ENCODE measurements around the gene OR10A2. TPM values are rescaled to one million over a fixed set of nuclear protein-coding genes. Genes with fewer than 3 reads are reported as not detected.

Gene OR10A2
- total RNA-seq, 1 experiment from 2014 or later: not detected

Other genes starting within 250 kb of the OR10A2 start
- gene TPP1, start 243.6 kb upstream of the OR10A2 start, total RNA-seq (2021): 36.2 to 51.4 TPM (median 44.8 TPM) in 3 replicates
- 11.5 to 14.2 TPM (median 12.6 TPM) in 3 replicates for gene DCHS1, start 207.2 kb upstream of the OR10A2 start, total RNA-seq (2021)
- 68.1 to 77.1 TPM (median 70.1 TPM) in 3 replicates for gene MRPL17, start 179.7 kb upstream of the OR10A2 start, total RNA-seq (2021)
- gene OR2AG2, start 91.1 kb upstream of the OR10A2 start, total RNA-seq (2021): 0.09 to 0.21 TPM (median 0.17 TPM) in 3 replicates
- not detected in 3 replicates for gene OR2AG1, start 80.0 kb upstream of the OR10A2 start, total RNA-seq (2021)
- 0.07 to 0.27 TPM (median 0.07 TPM) in 3 replicates for gene OR6A2, start 63.4 kb upstream of the OR10A2 start, total RNA-seq (2021)
- not detected in 3 replicates for gene OR10A5, start 17.4 kb upstream of the OR10A2 start, total RNA-seq (2021)
- gene OR10A4, start 13.6 kb downstream of the OR10A2 start, total RNA-seq (2021): not detected in 3 replicates
- gene OR2D2, start 29.4 kb downstream of the OR10A2 start, total RNA-seq (2021): 0.16 to 0.26 TPM (median 0.23 TPM) in 3 replicates
- not detected in 3 replicates for gene OR2D3, start 57.9 kb downstream of the OR10A2 start, total RNA-seq (2021)
- gene ZNF215, start 63.4 kb downstream of the OR10A2 start, total RNA-seq (2021): 13.8 to 15.8 TPM (median 14.1 TPM) in 3 replicates
- gene ZNF214, start 157.3 kb downstream of the OR10A2 start, total RNA-seq (2021): 3.5 to 4.1 TPM (median 4.0 TPM) in 3 replicates
- gene NLRP14, start 157.4 kb downstream of the OR10A2 start, total RNA-seq (2021): 0.05 to 0.16 TPM (median 0.07 TPM) in 3 replicates
- gene RBMXL2, start 225.9 kb downstream of the OR10A2 start, total RNA-seq (2021): not detected in 3 replicates